Measurements from ENCODE around the gene FXYD7.

- no peak for TF ChIP-seq ZFP3 (tag by site-specific recombination; IDR thresholded peaks at IDR 0.05; ENCODE audit: low read depth)
- no peak for TF ChIP-seq ZNF514 (tag by site-specific recombination; IDR thresholded peaks at IDR 0.05)
- TF ChIP-seq ZNF544 (tag by site-specific recombination; IDR thresholded peaks at IDR 0.05), result no peak
- TF ChIP-seq ZNF629 (tag by site-specific recombination; IDR thresholded peaks at IDR 0.05), result no peak
These were observed 31.2 kb downstream of the FXYD7 start for GRCh38 chr19:35174226-35174625.
